Fibroblast of the conjunctiva (primary cell): ENCODE data around the gene LRP1.
A peak's percentile ranks its signal among the peaks of the same experiment; 100 is the strongest.

Source experiments
- DNase-seq: peaks from one replicate; pipeline ENCODE4 v3.0.0-alpha.2; 2010; ENCODE audit warnings: low read depth

LRP1 gene

DNA sequence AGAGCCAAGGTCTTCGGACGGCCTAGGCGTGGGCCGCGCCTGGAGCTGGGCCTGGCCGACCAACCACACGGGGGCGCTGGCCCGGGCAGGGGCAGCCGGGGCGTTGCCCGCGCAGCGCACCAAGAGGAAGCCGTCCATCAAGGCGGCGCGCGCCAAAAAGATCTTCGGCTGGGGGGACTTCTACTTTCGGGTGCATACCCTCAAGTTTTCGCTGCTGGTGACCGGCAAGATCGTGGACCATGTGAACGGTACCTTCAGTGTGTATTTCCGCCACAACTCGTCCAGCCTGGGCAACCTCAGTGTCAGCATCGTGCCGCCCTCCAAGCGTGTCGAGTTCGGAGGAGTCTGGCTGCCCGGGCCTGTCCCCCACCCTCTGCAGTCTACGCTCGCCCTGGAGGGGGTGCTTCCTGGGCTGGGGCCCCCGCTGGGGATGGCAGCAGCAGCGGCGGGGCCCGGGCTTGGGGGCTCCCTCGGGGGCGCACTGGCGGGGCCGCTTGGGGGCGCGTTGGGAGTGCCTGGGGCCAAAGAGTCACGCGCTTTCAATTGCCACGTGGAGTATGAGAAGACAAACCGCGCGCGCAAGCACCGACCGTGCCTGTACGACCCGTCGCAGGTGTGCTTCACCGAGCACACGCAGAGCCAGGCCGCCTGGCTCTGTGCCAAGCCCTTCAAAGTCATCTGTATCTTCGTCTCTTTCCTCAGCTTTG is 96.8 kb downstream of the LRP1 start:
- no peak for DNase-seq

DNA sequence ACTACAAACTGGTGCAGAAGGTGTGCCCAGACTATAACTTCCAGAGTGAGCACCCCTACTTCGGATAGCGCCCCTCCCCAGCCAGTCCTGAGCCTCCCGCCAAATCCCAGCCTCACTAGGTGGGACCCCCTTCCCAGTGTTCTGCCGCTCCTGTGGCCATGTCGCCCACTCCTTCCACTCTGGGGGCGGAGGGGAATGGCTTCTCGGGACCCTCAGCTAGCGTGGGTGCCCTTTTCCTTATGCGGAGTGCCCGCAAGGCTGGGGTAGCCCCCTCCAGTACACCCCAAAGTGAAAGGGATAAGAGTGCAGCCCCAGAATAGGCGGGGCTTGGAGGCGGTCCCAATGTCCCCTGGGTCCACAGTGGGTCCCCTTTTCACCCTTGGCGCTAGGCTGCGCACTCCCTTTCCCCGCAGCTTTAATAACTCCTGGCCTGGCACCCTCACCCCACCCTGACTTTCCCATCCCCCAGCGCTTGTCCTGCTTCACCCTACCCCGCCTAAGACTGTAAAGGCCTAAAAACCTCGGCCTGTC is 97.5 kb downstream of the LRP1 start:
- no peak for DNase-seq

- DNase-seq, result no peak
These were observed 98.5 kb downstream of the LRP1 start for GRCh38 chr12:57226588-57227314.

DNA sequence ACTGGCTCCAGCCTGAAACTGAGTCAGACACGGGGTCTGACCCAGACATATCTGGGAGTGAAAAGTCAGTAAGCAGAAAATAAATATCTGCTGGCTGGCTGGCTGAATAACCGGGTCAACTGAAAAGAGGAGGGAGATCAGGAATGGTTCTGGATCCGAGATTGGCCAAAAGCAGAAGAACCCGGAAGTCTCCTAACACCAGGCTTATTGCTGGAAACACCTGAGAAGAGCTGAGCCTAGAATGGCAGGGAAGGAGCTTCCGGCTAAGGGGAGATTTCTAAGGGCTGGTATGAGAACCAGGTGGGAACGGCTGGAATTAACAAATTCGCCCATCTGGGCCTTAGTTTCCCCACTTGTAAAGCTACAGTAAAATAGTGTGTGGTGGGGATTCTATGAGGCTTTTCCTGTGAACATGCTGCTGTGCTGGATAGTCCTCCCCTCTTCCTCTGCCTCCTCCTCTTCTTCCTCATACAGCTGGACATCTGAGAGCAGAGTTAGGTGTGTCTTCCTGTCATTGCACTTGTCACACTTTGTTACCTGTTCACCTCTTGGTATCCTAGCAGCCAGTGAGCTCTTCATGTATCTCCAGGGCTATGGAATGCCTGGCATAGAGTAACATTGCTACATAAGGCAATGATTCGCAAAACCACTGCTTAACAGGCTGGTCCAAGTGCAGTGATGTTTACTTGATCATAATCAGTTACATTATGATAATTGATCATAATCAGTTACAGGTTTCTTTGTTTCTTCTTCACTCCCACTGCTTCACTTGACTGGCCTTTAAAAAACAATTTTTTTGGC is 99.2 kb downstream of the LRP1 start:
- no peak for DNase-seq

DNA sequence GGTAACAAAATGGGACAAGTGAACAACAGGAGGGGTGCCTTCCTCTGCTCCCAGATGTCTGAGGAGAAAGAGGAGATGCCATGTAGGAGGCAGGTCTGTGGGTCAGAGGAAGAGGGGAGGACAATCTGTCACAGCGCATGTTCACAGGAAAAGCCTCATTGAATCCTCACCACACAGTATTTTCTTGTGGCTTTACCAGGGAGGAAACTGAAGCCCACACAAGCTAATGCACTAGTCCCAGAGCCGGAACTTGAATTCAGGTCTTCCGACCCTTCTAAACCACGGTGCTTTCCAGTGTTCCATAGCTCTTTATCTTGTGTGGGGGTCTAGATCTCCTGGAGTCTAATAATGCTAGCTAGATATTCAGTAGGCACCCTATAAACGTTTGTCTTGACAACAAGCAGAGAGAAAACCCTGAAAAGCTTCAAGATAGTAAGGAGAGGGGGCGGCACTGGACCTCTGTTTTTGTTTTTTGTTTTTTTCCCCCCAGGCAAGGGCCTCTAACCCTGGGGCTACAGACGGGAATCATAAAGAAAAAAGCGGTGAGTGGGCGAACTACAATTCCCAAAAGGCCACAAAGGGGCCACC is 100.9 kb downstream of the LRP1 start:
- no peak for DNase-seq

DNA sequence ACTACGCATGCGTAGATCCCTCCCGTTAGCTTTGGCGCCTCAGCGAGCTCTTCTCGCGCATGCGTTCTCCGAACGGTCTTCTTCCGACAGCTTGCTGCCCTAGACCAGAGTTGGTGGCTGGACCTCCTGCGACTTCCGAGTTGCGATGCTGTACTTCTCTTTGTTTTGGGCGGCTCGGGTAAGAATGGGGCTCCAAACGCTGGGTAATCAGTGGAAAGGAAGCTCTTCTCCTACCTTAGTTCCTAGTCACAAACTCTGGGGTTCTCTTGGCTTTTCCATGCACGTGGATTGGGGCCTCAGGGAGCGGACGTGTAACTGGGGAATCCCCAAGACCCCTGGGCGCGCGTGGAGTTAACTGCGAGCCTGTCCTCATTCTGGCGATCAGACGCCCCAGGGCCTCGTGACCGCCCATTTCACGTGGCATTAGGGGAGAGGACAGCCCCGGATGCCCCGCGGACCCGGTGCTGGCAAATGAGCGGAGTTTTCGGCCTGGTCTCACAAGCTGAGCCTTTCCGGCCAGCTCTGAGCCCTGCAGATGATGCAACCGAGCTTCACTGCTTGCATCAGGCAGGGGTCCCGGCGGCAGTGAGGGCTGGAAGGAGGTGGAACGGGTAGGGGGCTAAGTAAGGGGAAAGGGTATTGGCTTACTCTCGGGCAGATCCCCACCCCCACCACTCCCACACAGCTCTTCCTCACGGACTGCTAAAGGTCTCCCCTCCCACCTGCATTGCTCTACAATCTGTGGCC is 101.5 kb downstream of the LRP1 start, which contains the start of gene SHMT2:
Gene SHMT2 (plus strand): TSS at position 78 of the 747 bp plus-strand sequence. CDS start 68 bp downstream, at position 146.
- peak; percentile 97 for DNase-seq

DNA sequence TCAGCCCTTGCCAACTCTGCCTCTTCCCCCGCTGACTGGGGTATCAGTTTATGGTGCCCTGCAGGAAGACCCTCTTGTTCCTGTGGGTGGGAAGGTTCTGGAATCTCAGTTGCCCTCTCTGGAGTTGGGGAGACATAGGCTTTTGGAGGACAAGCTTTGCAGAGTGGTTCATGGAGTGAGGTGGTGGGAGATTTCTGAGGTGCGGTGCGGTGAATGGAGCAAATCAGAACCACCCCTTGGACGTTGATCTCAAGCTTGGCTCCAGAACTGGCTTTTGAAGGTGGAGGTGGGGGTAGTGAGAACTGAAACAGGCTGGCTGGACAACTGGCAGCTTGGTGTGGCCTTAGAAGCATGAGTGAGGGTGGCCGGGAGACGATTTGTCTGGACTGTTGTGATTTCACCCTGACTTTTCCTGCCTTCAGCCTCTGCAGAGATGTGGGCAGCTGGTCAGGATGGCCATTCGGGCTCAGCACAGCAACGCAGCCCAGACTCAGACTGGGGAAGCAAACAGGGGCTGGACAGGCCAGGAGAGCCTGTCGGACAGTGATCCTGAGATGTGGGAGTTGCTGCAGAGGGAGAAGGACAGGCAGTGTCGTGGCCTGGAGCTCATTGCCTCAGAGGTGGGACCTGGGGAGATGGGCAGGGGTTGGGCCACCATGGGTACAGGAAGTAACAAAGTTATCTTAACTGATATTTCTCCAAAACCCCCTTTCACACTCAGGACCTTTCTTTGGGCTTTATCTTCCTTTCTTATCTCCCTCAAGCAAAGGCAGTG is 102.3 kb downstream of the LRP1 start:
- no peak for DNase-seq

- no peak for DNase-seq
These were observed 103.2 kb downstream of the LRP1 start for GRCh38 chr12:57231276-57232021.

DNA sequence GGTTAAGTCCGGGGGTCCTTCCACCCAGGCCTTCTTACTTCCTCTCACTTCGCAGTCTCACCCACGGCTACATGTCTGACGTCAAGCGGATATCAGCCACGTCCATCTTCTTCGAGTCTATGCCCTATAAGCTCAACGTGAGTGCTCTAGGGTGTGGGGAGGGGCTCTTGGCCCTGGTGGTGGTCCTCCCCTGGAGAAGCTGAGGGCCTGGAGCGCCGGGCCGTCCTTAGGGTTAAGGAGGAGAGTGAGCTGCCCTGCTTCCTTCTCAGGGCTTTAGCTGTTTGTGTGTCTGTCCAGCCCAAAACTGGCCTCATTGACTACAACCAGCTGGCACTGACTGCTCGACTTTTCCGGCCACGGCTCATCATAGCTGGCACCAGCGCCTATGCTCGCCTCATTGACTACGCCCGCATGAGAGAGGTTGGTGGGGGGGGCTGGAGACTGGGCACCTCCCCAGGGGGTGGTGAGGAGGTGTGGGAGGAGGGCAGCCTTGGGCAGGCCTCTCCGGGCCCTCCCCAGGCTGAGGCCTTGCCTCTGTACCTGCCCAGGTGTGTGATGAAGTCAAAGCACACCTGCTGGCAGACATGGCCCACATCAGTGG is 104.0 kb downstream of the LRP1 start:
- no peak for DNase-seq

DNA sequence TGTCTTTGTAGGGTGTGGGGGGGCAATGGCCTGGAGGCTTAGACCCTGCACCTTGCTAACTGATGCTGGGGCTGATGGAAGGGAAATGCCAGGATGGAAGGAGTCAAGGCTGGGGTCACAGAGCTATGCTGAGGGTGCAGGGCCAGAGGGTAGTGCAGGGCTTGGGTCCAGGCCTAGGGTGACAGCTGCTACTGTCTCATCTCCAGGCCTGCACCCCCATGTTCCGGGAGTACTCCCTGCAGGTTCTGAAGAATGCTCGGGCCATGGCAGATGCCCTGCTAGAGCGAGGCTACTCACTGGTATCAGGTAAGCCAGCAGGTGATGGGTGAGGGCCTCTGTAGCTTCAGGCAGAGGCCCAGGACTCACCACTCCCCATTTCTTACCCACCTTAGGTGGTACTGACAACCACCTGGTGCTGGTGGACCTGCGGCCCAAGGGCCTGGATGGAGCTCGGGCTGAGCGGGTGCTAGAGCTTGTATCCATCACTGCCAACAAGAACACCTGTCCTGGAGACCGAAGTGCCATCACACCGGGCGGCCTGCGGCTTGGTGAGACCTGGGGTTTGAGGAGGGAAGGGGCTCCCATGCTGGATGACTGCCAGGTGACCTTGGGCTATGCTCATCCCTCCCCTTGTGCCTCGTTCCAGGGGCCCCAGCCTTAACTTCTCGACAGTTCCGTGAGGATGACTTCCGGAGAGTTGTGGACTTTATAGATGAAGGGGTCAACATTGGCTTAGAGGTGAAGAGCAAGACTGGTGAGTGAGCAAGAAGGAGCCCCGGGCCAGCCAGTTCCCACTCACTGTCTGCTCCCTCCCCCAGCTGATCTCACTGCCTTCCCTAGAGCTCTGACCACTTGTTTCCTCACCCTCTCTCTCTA is 105.3 kb downstream of the LRP1 start:
- DNase-seq, result peak; percentile 51

DNA sequence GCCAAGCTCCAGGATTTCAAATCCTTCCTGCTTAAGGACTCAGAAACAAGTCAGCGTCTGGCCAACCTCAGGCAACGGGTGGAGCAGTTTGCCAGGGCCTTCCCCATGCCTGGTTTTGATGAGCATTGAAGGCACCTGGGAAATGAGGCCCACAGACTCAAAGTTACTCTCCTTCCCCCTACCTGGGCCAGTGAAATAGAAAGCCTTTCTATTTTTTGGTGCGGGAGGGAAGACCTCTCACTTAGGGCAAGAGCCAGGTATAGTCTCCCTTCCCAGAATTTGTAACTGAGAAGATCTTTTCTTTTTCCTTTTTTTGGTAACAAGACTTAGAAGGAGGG is 105.9 kb downstream of the LRP1 start:
- DNase-seq, result no peak

DNA sequence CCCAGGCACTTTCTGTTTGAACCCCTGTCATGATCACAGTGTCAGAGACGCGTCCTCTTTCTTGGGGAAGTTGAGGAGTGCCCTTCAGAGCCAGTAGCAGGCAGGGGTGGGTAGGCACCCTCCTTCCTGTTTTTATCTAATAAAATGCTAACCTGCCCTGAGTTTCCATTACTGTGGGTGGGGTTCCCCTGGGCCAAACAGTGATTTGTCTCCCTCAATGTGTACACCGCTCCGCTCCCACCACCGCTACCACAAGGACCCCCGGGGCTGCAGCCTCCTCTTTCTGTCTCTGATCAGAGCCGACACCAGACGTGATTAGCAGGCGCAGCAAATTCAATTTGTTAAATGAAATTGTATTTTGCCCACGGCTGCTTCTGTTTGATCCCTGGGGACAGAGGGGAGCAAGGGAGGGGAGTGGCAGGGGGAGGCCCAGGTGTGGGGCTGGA is 106.3 kb downstream of the LRP1 start:
- no peak for DNase-seq

GRCh38 chr12:57235017-57235727 is 106.9 kb downstream of the LRP1 start:
- DNase-seq, result peak; percentile 76

GRCh38 chr12:57235728-57236131 is 107.4 kb downstream of the LRP1 start:
- DNase-seq, result no peak

DNA sequence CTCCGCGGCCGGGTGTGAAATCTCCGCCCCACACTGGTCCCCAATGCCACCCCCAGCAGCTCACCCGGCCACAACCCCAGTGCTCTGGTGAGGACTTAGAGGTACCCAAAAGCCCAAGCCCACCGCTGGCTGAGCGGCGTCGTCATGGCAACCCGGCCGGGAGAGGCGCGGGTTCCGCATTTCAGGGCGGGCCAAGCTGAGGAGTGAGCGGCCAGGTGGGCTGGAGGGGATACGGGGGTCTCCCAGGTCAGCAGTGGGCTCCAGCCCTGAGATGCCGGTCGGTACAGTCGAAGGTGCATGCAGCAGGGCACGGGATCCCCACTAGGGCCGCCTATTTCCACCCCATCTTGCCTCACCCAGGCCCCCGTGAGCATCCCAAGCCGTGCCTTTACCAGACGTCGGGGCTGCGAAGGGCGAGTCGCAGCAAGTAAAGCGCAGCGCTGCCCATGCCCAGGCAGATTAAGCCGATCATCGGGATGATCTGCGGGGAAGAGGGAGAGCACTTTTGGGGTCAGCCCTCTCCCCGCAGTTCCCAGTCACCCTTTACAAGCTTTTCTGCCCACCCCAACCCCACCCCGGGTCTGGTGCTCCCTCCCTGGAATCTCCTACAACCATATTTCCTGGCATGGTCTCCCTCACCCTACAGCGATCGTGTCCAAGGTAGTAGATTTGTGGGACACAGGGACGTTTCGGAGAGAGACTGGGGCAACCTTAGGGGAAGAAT is 108.1 kb downstream of the LRP1 start:
- DNase-seq, result no peak

DNA sequence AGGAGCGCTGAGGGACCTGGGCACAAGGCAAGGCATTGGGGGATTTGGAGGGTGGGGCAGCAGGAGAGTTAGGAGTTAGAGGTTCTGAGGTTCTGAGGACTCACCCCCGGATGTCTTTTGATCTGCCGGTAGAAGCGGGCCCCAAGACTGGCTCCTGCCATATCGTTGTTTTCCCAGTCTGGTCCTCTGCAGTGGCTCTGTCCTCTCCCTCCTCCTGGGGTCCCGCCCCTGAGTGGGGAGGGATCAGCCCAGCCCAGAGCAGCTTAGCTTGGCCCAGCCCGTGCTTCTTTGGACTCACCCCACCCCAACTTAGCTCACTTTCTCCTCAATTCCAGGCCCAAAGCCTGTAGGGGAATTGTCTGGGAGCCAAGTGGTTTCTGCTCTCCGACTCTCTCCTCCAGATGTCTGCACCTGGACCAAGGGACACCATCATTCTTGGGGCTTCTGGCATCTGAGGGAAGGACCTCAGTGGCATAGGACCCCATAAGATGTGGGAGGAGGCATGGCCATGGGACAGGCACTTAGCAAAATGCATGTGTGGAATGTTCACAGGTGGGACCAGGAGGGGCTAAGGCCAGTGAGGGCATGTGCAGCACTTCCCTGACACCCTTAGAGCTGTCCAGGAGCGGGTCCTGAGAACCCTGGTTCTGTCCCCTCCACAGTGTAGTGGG is 108.8 kb downstream of the LRP1 start:
- peak; percentile 34 for DNase-seq

DNA sequence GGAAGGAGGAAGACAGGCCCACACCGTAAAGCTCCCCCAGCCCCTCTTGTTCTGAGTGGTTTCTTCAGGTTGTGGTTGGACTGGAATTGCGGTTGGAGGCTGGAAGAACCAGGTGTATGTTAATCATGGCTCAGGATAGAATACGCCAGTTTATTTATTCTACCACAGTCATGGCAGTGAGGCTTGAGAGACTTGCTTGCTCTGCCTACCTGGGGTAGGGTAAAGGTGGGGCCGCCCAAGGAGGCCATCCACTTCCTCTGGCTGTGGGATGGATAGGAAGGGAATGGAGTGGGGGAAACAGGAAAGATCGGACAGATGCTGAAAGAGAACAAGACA is 109.3 kb downstream of the LRP1 start:
- DNase-seq, result no peak
